Endothelial cell of umbilical vein (primary cell): ENCODE measurements around the gene CYBB. TPM values are rescaled to one million over a fixed set of nuclear protein-coding genes. Genes with fewer than 3 reads are reported as not detected.

Source experiments
- BruUV-seq: library from RNA; stranded (reverse); fragments of 400-500 nt; replicated peaks from 2 replicates; lab custom pipeline; 2021; lab: Mats Ljungman, UMichigan
- CTCF ChIA-PET: fragments of 300-600, 350-600 bp; sonication (Branson Sonifier 250); formaldehyde crosslinking; loops from one replicate; lab custom pipeline; 2021; ENCODE audit warnings: antibody characterized with exemption, inconsistent platforms; lab: Charles Lee
- POLR2A ChIA-PET: fragments of 300-600, 350-600 bp; sonication (Branson Sonifier 250); formaldehyde crosslinking; loops from one replicate; lab custom pipeline; 2021; ENCODE audit warnings: antibody characterized with exemption, inconsistent platforms; lab: Charles Lee
- DNase-seq: peaks from one replicate; pipeline ENCODE4 v3.0.0-alpha.2; 2011; ENCODE audit warnings: low read depth, low spot score
- FAIRE-seq: peaks from 2 replicates; lab custom pipeline; 2011; peaks lifted over from hg19 to GRCh38; lab: Jason Lieb, UNC
- H2AFZ ChIP-seq: 2 replicates; pipeline ENCODE4 v1.6.0; 2012; ENCODE audit warnings: low read depth, low read length, control low read depth, inconsistent platforms
- H3K27ac ChIP-seq: 2 replicates; pipeline ENCODE4 v1.5.1; 2011; ENCODE audit warnings: low read depth, mild to moderate bottlenecking, control low read depth, low read length, moderate library complexity; ENCODE audit not compliant: insufficient read depth
- H3K27me3 ChIP-seq, 2 experiments: 2 replicates each; pipeline versions ENCODE4 v1.6.0 to v1.6.1; 2011; ENCODE audit warnings: low read length in 2 of 2, mixed read lengths in 1 of 2; ENCODE audit not compliant: control insufficient read depth in 2 of 2, insufficient read depth in 2 of 2
- H3K36me3 ChIP-seq, 2 experiments: 2 replicates in 1 of 2; 3 replicates in 1 of 2; pipeline ENCODE4 v1.5.1; 2011; ENCODE audit warnings: low read length in 2 of 2, mild to moderate bottlenecking in 1 of 2, moderate library complexity in 1 of 2; ENCODE audit not compliant: control insufficient read depth in 2 of 2, insufficient read depth in 2 of 2; ENCODE audit errors: extremely low read depth in 1 of 2
- H3K4me1 ChIP-seq: 3 replicates; pipeline ENCODE4 v1.5.1; 2011; ENCODE audit warnings: mild to moderate bottlenecking, low read length; ENCODE audit not compliant: control insufficient read depth, insufficient read depth; ENCODE audit errors: extremely low read depth
- H3K4me2 ChIP-seq: 2 replicates; pipeline ENCODE4 v1.6.1; 2011; ENCODE audit warnings: low read length, control low read depth, mixed read lengths; ENCODE audit not compliant: insufficient read depth
- H3K4me3 ChIP-seq, 3 experiments: fragments of 200-600 bp in 1 of 3; sonication (generic), shearing (Covaris generic) in 1 of 3; replicated peaks in 1 of 3; 2 replicates each; pipeline ENCODE4 v1.5.1; 2011 to 2016; ENCODE audit warnings: control low read depth in 3 of 3, low read length in 3 of 3, mild to moderate bottlenecking in 2 of 3, inconsistent platforms in 1 of 3, low read depth in 1 of 3, moderate library complexity in 1 of 3; ENCODE audit not compliant: insufficient read depth in 1 of 3
- H3K79me2 ChIP-seq: 2 replicates; pipeline ENCODE4 v1.6.0; 2012; ENCODE audit warnings: low read length, inconsistent platforms; ENCODE audit not compliant: control insufficient read depth, insufficient read depth
- H3K9ac ChIP-seq: replicated peaks from 2 replicates; pipeline ENCODE3; 2011; ENCODE audit warnings: low read length, control low read depth; ENCODE audit not compliant: insufficient read depth; ENCODE audit errors: extremely low read depth
- H3K9me1 ChIP-seq: replicated peaks from 3 replicates; pipeline ENCODE4 v1.6.0; 2011; ENCODE audit warnings: mild to moderate bottlenecking, low read length; ENCODE audit not compliant: control insufficient read depth, insufficient read depth; ENCODE audit errors: extremely low read depth
- H3K9me3 ChIP-seq: replicated peaks from 2 replicates; pipeline ENCODE4 v1.5.1; 2012; ENCODE audit warnings: low read length, inconsistent platforms; ENCODE audit not compliant: control insufficient read depth, insufficient read depth
- H4K20me1 ChIP-seq: replicated peaks from 2 replicates; pipeline ENCODE3; 2011; ENCODE audit warnings: mild to moderate bottlenecking, low read length; ENCODE audit not compliant: control insufficient read depth, insufficient read depth; ENCODE audit errors: extremely low read depth
- CTCF ChIP-seq, 2 donors: IDR thresholded peaks; 1 replicate in 1 of 2; 2 replicates in 1 of 2; pipeline ENCODE4 v1.5.1; 2011; ENCODE audit warnings: low read length in 2 of 2, mild to moderate bottlenecking in 2 of 2, moderate library complexity in 2 of 2, control low read depth in 1 of 2, inconsistent platforms in 1 of 2, low read depth in 1 of 2; ENCODE audit not compliant: insufficient read depth in 1 of 2; ENCODE audit errors: extremely low read depth in 1 of 2
- EZH2 ChIP-seq: IDR thresholded peaks from 2 replicates; pipeline ENCODE4 v1.6.1; 2012; ENCODE audit warnings: borderline replicate concordance, low read depth, mild to moderate bottlenecking, moderate library complexity, low read length, inconsistent platforms; ENCODE audit not compliant: severe bottlenecking
- FOS ChIP-seq: IDR thresholded peaks from 2 replicates; pipeline ENCODE4 v1.6.1; 2011; ENCODE audit warnings: mild to moderate bottlenecking, low read length, moderate library complexity, borderline replicate concordance; ENCODE audit not compliant: insufficient read depth
- GATA2 ChIP-seq: IDR thresholded peaks from 2 replicates; pipeline ENCODE4 v1.7.0; 2011; ENCODE audit warnings: low read depth, mild to moderate bottlenecking, moderate library complexity, mixed read lengths, low read length; ENCODE audit not compliant: insufficient read length, insufficient read depth
- JUN ChIP-seq: IDR thresholded peaks from 2 replicates; pipeline ENCODE4 v1.6.1; 2011; ENCODE audit warnings: borderline replicate concordance, low read depth; ENCODE audit not compliant: insufficient read length, insufficient read depth
- MAX ChIP-seq: IDR thresholded peaks from 2 replicates; pipeline ENCODE4 v1.6.1; 2011; ENCODE audit not compliant: insufficient read depth, insufficient read length
- MYC ChIP-seq: IDR thresholded peaks from one replicate; pipeline ENCODE4 v1.6.1; 2011; ENCODE audit warnings: mild to moderate bottlenecking, low read depth, low read length
- POLR2A ChIP-seq: IDR thresholded peaks from 2 replicates; pipeline ENCODE4 v1.6.1; 2012; ENCODE audit warnings: low read depth, mild to moderate bottlenecking, control low read depth, low read length
- POLR2AphosphoS5 ChIP-seq: IDR thresholded peaks from 2 replicates; pipeline ENCODE4 v1.6.1; 2012; ENCODE audit warnings: low read depth, mild to moderate bottlenecking, control low read depth, low read length, moderate library complexity; ENCODE audit not compliant: insufficient read depth
- dilution Hi-C: fragments of 300-500 bp; cut with MboI; formaldehyde crosslinking; loops from one replicate; pipeline ENCODE4 v1.15.0; 2019; ENCODE audit warnings: low sequenced_read_pairs; ENCODE audit not compliant: extremely low pct_ligation_motif_present
- intact Hi-C: fragments of 100-400 bp; cut with micrococcal nuclease; formaldehyde crosslinking; loops from one replicate; pipeline ENCODE4 v1.10.0; 2022
- polyA plus RNA-seq, 4 experiments: library from polyadenylated mRNA; depleted of rRNA in 3 of 4; stranded (reverse) in 3 of 4; unstranded in 1 of 4; fragments of >200 nt; gene quantifications; 2 replicates each; pipeline versions ENCODE4 v1.2.1 to v1.2.3, GENCODE V29; 2011 to 2012; ENCODE audit warnings: missing spikeins in 1 of 4
- total RNA-seq: library from RNA; stranded (reverse); gene quantifications from 2 replicates; pipeline ENCODE4 v1.2.3, GENCODE V29; 2021

The CYBB gene
- total and polyA plus RNA-seq, 2 donors (not counting 3 experiments of a cell fraction or from before 2014, with no cell fraction given) = not detected

GRCh38 chrX:37820646-37821045 lies 40.8 kb downstream of the CYBB start:
- intact Hi-C loops = no loop called here
- H3K4me2 ChIP-seq = no peak overlapping the region

More at GRCh38 chrX:37820646-37821045, 40.8 kb downstream of the CYBB start:
- no peak for FAIRE-seq
- ChIA-PET CTCF (no interaction called here), POLR2A (no interaction called here)
- no peak overlapping the region for H3K27ac ChIP-seq
- no peak overlapping the region for H2AFZ ChIP-seq
- H4K20me1 ChIP-seq = no peaks in the 10 kb centered on the region
- no peaks in the 10 kb centered on the region for H3K4me1 ChIP-seq
- no peaks in the 10 kb centered on the region for H3K9me3 ChIP-seq
- DNase-seq = no peak
- no TSS peak for BruUV-seq
- H3K79me2 ChIP-seq = no peaks in the 10 kb centered on the region
- no peak overlapping the region for H3K9ac ChIP-seq
- H3K36me3 ChIP-seq = no peaks in the 10 kb centered on the region
- H3K9me1 ChIP-seq = no peaks in the 10 kb centered on the region
- TF ChIP-seq POLR2A (no peak), MYC (no peak), CTCF (IDR thresholded peaks at IDR 0.05; ENCODE audit: extremely low read depth in 1 of 2, insufficient read depth in 1 of 2, low read depth in 1 of 2, low read length in 2 of 2) (no peak), GATA2 (no peak), FOS (no peak), MAX (no peak), EZH2 (no peak), JUN (no peak), POLR2AphosphoS5 (no peak)
- H3K4me3 ChIP-seq = no peak overlapping the region
- H3K27me3 ChIP-seq = peaks cover 0 to 6% of the 10 kb centered on the region in 2 experiments
- dilution Hi-C loops = no loop called here
